GM12878 (cell line): Measurements from ENCODE around the gene ABCC3.

Experiments
- BHLHE40 ChIP-seq, 2 experiments: fragments of 450-650 bp in 1 of 2; IDR thresholded peaks; 2 replicates each; pipeline ENCODE4 v1.6.1; 2011 to 2017; ENCODE audit warnings: low read depth in 2 of 2, borderline replicate concordance in 1 of 2, improper control_type of control experiment in 1 of 2, low read length in 1 of 2, mild to moderate bottlenecking in 1 of 2
- KDM1A ChIP-seq: fragments of 200-600 bp; sonication (generic); IDR thresholded peaks from 2 replicates; pipeline ENCODE4 v1.6.1; 2016; ENCODE audit warnings: borderline replicate concordance
- MYC ChIP-seq: IDR thresholded peaks from 2 replicates; pipeline ENCODE4 v1.6.1; 2011; ENCODE audit warnings: mild to moderate bottlenecking, low read length, moderate library complexity, inconsistent platforms; ENCODE audit not compliant: insufficient read depth, insufficient replicate concordance, insufficient read length, severe bottlenecking
- POLR2A ChIP-seq: IDR thresholded peaks from 2 replicates; pipeline ENCODE4 v1.6.1; 2011; ENCODE audit warnings: low read depth, mild to moderate bottlenecking, low read length
- STAT1 ChIP-seq: fragments of 450-650 bp; conservative IDR thresholded peaks from 2 replicates; pipeline ENCODE4 v1.6.1; 2014; ENCODE audit warnings: antibody characterized with exemption, mild to moderate bottlenecking
- TF ChIP-seq, protein P1 (sequence below), 3 experiments: IDR thresholded peaks in 2 of 3; conservative IDR thresholded peaks in 1 of 3; 2 replicates each; pipeline ENCODE4 v1.5.1; 2011; ENCODE audit warnings: low read depth in 3 of 3, low read length in 3 of 3, mild to moderate bottlenecking in 3 of 3, control low read depth in 2 of 3, moderate library complexity in 2 of 3, inconsistent platforms in 1 of 3, mixed read lengths in 1 of 3; ENCODE audit not compliant: control insufficient read depth in 2 of 3, insufficient read depth in 1 of 3; ENCODE audit errors: extremely low read depth in 1 of 3
- TF ChIP-seq, protein P2 (sequence below): fragments of 150-350 bp; IDR thresholded peaks from 2 replicates; pipeline ENCODE4 v1.6.1; 2016; ENCODE audit warnings: low read depth, low read length
- TF ChIP-seq, protein P3 (sequence below): fragments of 450-650 bp; IDR thresholded peaks from 2 replicates; pipeline ENCODE4 v1.6.1; 2017; ENCODE audit warnings: mild to moderate bottlenecking

DNA sequence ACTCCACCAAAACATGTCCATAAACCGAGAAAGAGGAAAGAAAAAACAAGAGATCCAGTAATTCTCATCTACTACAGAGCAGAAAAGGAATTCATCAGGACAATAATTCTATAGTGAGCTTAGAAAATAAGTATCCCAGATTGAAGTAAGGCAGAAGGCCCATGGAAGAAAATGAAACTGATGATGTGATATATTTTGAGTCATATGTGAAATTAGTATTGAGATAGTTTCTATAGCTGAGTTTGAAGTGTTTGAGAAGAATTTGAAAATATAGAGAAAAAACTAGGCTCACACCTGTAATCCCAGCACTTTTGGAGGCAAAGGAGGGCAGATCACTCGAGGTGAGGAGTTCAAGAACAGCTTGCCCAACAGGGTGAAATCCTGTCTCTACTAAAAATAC is 104.4 kb downstream of the ABCC3 start:
- TF ChIP-seq, protein P1, sequence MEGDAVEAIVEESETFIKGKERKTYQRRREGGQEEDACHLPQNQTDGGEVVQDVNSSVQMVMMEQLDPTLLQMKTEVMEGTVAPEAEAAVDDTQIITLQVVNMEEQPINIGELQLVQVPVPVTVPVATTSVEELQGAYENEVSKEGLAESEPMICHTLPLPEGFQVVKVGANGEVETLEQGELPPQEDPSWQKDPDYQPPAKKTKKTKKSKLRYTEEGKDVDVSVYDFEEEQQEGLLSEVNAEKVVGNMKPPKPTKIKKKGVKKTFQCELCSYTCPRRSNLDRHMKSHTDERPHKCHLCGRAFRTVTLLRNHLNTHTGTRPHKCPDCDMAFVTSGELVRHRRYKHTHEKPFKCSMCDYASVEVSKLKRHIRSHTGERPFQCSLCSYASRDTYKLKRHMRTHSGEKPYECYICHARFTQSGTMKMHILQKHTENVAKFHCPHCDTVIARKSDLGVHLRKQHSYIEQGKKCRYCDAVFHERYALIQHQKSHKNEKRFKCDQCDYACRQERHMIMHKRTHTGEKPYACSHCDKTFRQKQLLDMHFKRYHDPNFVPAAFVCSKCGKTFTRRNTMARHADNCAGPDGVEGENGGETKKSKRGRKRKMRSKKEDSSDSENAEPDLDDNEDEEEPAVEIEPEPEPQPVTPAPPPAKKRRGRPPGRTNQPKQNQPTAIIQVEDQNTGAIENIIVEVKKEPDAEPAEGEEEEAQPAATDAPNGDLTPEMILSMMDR (IDR thresholded peaks at IDR 0.05 in 2 of 3, conservative IDR thresholded peaks at IDR 0.05 in 1 of 3; ENCODE audit: control insufficient read depth in 2 of 3, extremely low read depth in 1 of 3, insufficient read depth in 1 of 3, low read depth in 3 of 3, low read length in 3 of 3), result no peak
- TF ChIP-seq BHLHE40 (IDR thresholded peaks at IDR 0.05; ENCODE audit: borderline replicate concordance in 1 of 2, low read depth in 2 of 2, low read length in 1 of 2) (no peak), STAT1 (no peak), MYC (no peak), KDM1A (no peak), POLR2A (no peak)
- TF ChIP-seq, protein P2, sequence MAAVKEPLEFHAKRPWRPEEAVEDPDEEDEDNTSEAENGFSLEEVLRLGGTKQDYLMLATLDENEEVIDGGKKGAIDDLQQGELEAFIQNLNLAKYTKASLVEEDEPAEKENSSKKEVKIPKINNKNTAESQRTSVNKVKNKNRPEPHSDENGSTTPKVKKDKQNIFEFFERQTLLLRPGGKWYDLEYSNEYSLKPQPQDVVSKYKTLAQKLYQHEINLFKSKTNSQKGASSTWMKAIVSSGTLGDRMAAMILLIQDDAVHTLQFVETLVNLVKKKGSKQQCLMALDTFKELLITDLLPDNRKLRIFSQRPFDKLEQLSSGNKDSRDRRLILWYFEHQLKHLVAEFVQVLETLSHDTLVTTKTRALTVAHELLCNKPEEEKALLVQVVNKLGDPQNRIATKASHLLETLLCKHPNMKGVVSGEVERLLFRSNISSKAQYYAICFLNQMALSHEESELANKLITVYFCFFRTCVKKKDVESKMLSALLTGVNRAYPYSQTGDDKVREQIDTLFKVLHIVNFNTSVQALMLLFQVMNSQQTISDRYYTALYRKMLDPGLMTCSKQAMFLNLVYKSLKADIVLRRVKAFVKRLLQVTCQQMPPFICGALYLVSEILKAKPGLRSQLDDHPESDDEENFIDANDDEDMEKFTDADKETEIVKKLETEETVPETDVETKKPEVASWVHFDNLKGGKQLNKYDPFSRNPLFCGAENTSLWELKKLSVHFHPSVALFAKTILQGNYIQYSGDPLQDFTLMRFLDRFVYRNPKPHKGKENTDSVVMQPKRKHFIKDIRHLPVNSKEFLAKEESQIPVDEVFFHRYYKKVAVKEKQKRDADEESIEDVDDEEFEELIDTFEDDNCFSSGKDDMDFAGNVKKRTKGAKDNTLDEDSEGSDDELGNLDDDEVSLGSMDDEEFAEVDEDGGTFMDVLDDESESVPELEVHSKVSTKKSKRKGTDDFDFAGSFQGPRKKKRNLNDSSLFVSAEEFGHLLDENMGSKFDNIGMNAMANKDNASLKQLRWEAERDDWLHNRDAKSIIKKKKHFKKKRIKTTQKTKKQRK, result no peak
- TF ChIP-seq, protein P3, sequence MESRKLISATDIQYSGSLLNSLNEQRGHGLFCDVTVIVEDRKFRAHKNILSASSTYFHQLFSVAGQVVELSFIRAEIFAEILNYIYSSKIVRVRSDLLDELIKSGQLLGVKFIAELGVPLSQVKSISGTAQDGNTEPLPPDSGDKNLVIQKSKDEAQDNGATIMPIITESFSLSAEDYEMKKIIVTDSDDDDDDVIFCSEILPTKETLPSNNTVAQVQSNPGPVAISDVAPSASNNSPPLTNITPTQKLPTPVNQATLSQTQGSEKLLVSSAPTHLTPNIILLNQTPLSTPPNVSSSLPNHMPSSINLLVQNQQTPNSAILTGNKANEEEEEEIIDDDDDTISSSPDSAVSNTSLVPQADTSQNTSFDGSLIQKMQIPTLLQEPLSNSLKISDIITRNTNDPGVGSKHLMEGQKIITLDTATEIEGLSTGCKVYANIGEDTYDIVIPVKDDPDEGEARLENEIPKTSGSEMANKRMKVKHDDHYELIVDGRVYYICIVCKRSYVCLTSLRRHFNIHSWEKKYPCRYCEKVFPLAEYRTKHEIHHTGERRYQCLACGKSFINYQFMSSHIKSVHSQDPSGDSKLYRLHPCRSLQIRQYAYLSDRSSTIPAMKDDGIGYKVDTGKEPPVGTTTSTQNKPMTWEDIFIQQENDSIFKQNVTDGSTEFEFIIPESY, result no peak
